Loucy (cell line): ENCODE measurements around the gene CAMK2A.

Source experiments
- CTCF ChIP-seq: fragments of 200-600 bp; sonication (generic); conservative IDR thresholded peaks from 2 replicates; pipeline ENCODE4 v1.5.1; 2014; ENCODE audit warnings: mild to moderate bottlenecking, antibody characterized with exemption, low read length
- EZH2phosphoT487 ChIP-seq: fragments of 200-600 bp; IDR thresholded peaks from 2 replicates; pipeline ENCODE4 v1.6.1; 2018; ENCODE audit warnings: antibody characterized with exemption, mild to moderate bottlenecking, moderate library complexity, borderline replicate concordance

GRCh38 chr5:150304481-150305081, 15.0 kb upstream of the CAMK2A start:
- TF ChIP-seq CTCF, result no peak
- TF ChIP-seq EZH2phosphoT487, result no peak
